Putamen (tissue), 1 donor: Measurements from ENCODE around the gene CHD9.
"Not testable (repeated sequence)": the region's sequence is repeated elsewhere in the genome, so short reads cannot be mapped to it uniquely, and the experiment has no call there.

Source experiments
- DNase-seq: peaks from one replicate; pipeline ENCODE4 v3.0.0-alpha.2; 2016; ENCODE audit warnings: low spot score

CHD9 gene

DNA sequence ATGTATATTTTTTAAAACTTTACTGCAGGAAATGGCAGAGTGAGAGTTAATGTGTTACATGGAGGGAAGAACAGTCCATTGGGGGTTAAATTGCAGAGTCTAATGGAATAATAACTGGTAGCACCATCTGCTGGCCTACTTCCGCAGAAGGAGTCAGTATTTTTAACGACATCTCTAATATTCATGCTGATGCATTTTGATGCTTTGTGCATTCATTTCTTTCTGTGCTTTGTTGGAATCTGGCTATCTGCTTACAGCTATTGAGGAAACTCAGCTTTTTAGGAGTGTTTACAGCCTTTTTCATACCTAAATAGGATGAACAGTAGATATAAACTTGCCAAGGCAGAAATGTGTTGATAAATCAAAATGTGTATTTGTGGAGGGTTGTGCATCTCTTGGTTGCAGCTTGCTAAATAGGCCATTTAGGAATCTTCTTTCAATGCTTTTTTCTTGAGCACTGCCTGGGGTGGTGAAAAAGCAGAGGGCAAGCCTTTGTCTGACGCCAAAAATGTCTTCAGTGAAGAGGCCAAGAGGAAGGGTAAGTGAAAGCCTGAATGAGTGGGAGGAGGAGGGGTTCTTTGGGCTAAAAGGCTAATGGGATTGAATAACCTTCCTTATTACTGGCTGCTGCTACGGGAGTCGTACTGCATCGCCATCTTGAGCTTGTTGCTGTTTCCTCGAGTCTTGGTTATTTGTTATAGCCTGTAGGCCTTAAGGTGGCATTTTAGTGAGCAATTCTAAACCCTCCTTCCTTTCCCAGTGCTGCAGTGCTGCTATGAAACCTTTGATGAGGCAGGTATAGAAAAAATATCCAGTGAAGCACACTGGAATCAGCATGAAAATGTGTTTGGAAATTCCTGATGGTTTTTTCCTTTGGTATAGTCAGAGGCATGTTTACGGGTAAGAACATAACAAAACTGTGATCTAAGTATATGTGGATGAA, 153.3 kb downstream of the CHD9 start:
- peak; percentile 87 for DNase-seq

DNA sequence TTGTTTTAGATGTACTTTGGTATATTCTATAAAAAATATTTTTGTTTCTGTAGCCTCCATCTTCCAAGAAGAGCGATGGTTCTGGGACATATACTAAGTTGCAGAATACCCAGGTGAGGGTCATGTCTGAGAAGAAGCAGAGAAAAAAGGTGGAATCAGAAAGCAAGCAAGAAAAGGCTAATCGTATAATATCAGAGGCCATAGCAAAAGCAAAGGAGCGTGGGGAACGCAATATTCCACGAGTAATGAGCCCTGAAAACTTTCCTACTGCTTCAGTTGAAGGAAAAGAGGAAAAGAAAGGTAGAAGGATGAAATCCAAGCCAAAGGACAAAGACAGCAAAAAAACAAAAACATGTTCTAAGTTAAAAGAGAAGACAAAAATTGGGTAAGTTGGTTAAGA, 154.6 kb downstream of the CHD9 start:
- DNase-seq = no peak

DNA sequence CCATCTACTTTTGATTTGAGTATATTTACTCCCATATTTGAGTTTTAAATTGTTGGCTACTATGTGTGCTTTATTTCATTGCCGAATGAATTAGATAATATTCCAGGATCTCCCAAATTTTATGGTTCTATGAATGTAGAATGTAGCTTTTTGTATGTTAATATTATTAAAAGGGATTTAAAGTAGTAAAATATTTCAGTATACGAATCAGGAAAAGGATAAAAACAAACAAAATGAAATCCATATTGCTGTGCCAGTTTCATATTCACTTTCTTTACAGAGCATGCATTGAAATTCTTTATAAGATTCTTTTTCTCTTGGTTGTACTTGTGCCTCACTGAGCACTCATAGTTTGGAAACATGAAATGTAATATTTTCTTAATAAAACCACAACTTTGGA, 155.1 kb downstream of the CHD9 start:
- no peak for DNase-seq

DNA sequence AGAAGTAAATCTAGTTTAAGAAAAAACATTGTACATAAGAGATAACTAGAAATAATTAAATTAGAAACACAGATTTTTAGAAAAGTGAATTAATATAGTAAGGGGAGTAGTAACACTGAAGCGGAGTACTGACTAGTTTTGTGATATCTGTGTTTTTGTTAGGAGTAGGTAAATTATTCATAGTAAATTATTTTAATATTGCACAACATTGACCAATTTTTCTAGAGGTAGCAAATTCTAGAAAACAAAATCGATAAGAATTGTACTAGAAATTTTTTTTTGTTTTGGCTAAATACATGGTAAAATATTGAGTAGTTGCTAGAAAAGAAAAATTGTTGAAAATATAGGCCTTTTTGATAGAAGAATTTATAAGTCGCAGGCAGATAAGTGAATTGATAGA, 156.5 kb downstream of the CHD9 start:
- DNase-seq = no peak

DNA sequence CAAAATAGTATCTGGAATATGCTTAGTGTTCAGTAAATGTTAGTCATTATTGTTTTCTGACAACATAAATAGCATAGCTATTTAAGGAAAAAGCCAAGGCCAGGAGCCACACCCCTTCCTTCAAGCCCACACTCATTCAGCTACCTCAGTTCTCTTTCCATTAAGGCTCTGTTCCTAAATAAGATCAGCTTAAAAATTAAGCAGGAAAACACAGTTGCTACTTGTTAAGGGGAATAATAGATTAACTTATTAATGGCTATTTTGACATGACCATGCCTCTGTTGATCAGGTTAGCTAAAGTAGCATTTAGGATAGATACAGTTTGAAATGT, 158.1 kb downstream of the CHD9 start:
- DNase-seq = no peak

DNA sequence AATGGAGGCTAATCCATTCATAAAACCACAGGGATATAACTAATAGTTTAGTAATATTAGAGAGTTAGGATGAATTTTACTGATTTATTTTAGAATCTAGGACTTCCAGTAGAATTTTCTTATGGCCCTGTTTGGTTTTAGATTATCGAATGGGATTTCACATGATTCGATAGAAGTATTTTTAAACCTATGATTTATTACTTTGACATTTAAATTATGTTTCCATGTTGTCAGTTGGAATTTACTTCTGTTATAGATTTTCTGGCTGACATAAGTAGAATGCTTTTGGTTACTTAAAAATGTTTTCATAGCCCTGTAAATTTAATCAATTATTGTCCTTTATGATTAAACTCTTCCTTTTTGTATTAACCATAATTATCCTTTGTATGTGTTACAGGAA, 158.8 kb downstream of the CHD9 start:
- DNase-seq = no peak

DNA sequence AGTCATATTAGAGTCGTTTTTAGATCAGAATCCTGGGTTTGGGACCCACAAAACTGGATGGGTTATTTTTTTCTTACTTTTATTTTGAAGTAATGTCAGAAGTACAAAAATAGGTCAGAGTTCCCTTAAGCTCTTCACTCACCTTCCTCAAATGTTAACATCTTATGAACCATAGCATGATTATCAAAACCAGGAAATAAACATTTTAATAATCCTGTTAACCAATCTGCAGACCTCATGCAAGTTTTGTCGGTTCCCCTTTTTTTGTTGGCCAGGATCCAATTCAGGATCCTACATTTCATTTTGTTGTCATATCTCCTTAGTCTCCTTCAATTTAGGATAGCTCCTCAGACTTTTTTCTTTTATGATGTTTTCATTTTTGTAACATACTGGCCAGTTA, 162.0 kb downstream of the CHD9 start:
- DNase-seq = no peak

DNA sequence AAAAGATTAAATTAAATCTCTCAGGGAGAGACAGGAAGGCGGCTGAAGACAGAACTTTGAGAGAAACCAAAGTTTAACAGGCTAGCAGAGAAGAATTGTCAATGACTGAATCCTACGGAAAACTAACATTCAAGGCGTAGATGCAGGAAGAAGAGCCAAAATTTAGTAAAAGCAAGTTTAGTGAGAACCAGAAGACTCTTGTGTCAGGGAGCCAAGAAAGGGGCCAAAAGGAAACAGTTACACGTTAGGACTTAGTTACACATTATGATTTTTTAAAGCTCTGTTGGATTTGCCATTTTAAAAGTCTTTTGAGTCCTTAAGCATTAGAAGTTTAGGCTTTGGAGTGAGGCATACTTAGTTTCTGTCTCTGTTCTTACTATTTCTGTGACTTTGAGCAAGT, 164.6 kb downstream of the CHD9 start:
- no peak for DNase-seq

DNA sequence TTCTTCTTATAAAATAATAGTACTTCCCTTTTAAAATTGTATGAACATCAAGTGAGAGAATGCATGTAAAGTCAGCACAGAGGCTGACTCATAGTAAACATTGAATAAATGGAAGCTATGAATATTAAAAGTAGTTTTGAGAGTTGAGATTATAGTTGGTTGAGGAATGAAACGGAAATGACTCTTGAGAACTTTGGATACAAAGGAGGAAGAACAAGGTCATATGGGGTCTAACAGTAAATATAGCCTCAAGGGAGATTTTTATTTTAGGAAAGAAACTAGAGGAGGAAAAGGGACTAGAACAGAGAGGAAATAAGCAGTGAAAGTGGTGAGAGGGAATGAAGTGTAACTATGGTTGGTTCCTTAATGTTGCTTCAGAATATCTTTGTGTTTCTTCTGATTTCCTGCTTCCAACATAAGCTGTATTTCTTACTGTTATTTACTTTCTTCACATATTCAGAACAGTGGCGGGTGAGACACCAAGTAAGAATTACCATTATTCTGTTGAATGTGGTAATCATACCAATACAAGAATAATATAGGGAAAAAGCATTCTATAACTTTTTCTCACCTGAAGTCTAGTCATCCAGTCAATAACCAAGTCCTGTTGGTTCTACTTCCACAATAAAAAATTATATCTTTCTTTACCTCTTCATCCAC, 165.1 kb downstream of the CHD9 start:
- DNase-seq = no peak

DNA sequence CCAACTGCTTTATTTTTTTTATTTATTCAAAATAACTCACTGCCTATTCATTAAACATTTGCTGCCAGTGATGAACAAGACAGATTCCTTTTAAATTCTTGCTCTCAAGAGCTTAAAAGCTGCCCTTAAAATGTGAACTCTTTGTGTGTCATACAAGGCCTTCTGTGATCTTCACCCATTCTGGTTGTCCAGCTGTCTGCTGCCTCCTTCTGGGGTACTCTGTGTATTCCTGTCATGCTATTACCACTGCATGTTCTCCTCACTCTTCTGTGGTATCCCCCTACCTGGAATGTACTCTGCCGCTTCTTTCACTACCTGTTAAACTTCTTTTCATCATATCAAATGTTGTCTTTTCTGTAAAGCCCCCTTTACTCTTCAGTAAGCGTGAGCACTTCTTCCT, 165.8 kb downstream of the CHD9 start:
- no peak for DNase-seq

DNA sequence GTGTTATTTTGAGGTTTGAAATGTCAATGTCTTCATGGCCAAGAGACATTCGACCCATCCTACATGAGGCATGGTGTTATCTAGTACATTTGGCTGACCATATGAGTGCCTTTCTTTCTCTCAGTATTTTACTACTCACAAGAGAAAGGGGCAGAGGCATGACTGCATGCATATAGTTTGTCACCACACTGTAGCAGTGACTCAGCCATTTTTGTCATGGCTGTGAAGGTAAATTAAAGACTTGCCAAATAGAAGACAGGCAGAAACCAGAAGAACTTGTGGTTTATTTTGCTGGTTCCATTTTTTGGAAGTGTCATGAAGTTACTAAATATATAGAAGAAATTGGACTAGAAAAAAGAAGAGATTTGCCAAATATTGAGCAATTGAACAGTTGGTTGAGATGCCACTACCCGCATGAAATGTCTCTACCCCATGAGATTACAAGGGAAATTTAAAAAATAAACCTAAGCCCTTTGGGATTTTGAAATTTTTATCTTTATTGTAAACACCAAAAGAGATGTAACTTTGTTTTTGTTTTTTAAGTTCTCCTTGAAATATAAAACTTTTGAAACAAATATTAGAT, 170.3 kb downstream of the CHD9 start:
- no peak for DNase-seq

DNA sequence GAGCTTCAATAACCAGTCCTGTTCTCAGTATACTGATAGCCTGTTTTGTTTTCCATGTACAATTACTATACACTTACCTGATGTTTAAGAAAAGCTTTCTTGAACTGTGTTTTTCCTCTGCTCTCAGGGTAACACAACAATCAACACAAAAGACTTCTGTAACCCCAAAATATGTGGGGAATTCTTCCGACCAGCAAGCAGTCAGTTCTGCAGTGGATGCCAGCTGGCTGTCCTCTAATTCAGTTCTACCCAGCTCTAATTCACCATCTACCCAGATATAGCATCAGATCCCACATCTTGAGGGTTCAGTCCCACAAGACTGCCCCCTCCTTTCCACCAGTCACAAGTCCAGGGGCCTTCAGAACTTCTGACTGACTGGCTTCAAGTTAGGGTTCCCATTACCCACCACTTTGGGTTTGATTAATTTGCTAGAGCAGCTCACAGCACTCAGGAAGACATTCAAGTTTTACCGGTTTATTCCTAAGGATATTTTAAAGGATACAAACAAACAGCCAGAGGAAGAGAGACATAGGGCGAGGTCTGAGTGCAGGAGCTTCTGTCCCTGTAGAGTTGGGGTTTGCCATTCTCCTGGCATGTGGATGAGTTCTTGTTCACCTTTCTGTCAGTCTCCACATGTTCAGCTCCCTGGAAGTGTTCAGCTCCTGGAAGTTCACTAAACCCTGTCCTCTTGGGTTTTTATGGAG, 178.2 kb downstream of the CHD9 start:
- no peak for DNase-seq

DNA sequence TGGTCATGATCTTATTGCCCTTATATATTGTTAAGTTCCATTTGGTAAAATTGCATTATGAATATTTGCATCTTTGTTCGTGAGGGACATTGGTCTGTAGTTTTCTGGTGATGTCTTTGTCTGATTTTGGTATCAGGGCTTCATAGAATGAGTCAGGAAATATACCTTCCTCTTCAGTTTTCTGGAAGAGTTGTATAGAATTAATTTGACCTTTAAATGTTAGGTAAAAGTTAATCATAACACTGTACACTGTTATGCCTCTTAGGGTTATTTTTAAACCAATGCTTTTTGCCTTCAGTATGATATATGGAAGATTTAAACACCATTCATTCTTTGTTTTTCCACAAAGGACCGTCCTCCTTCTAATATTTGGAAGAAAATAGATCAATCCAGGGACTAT, 180.0 kb downstream of the CHD9 start:
- DNase-seq = no peak

DNA sequence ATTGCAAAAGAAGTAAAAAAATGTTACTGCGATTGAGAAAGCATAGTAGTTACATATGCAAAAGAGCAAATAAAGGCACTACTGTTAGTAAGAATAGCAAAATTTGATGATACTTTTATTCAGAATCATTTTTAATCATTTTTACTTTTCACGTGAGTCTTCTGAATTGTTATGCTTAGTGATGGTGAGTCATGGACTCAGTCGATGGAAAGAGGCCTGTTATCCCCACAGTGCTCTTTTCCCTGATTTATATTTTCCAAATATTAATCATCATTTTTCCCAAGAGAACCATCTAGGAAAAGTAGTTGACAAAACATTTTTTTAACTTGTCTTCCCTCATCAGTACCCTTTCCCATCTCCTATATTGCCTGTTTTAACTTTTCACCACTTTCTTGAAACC, 181.1 kb downstream of the CHD9 start:
- no peak for DNase-seq

DNA sequence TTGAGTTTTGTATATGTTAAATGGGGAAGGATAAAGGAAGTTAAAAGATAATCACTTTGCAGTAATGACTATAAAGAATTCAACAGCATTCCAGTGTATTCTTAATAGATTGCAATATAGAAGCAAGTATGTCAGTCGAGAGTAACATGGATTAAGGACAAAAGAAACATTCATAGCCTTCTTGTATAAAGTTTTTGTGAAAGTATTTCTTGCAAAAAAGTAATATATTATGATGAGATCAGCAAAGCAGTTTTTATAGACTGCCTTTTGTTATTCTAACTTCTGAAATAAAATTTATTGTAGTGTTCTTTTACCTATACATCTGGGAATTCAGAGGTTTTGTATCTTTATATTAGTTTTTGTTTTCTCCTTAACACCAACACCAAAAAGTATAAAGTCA, 194.5 kb downstream of the CHD9 start:
- DNase-seq = no peak

DNA sequence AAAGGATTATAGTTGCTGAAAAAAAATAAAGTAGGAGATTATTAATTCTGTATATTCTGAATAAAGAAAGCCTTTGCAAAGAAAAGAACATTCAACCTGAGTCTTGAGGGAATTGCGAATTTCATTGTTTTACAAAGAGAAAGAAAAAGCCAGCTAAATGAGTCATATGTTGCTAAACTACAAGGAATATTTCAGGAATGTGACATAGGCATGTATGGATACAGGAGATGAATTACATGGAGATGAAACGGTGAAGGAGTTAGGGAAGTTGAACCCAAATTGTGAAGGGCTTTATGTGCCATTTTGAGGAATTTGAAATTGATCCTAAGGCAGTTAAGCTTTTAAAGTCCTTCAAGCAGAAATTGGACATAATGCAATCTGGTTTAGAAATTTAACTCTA, 202.2 kb downstream of the CHD9 start:
- DNase-seq = no peak

DNA sequence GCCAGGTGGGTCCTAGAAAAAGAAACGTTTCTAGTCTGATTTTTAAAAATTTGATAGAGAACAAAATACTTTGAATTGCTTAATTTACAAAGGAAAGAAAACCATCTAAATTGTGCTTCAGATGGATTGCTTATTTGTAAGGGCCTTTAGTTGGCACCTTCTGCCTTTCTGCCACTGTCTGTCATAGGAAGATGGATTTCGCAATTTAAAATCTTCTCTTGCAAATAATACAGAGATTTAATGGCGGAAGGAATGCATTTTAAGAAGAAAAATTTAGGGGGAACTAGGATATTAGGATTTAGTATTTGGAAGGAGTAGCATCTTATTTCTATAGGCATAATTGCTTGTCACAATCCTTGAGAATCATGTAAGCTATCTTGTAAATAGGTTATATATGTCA, 204.0 kb downstream of the CHD9 start:
- DNase-seq = no peak

DNA sequence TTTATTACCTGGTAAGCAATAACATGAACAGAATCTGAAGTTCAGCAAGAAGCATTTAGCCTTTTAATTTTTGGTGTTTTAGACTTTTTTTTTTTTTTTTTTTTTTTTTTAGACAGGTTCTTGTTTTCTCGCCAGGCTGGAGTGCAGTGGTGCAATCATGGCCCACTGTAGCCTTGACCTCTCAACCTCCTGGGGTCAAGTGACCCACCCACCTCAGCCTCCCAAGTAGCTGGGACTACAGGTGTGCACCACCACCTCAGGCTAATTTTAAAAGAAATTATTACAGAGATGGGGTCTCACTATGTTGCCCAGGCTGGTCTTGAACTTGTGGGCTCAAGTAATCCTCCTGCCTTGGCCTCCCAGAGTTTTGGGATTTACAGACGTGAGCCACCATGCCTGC, 206.5 kb downstream of the CHD9 start:
- no peak for DNase-seq

DNA sequence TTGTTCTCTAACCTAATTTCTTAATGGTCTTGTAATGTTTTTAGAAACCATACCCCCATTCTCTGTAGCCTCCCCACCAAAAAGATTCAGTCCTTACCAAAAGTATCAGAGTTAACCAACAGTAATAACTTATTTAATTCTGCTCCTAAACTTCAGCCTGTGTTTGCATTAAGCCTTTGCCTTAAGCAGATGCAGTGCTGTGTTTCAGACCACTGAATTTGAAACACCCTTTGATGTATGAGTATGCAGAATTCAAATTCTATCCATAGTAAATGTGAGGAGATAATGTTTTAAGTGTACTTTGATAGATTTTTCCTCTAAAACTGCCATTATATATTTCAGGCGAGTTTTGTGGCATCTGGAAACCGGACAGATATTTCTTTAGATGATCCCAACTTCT, 207.9 kb downstream of the CHD9 start:
- DNase-seq = no peak

DNA sequence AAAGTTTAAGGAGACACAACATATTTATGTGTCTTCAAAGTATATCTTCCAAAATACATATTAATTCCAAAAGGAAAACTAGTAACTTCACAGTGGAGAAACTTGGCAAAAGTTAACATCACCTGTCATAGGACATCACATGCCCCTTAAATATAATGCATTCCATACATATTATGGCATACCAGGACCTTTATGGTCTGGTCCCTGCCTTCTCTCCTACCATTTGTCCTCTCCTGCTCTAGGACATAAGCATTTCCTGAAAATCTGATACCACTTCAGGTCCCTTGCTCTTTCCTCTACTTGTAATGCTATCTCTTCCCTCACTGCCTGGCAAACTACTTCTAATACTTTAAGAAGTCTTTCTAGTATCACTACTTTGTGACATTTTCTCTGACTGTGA, 211.4 kb downstream of the CHD9 start:
- DNase-seq = no peak

DNA sequence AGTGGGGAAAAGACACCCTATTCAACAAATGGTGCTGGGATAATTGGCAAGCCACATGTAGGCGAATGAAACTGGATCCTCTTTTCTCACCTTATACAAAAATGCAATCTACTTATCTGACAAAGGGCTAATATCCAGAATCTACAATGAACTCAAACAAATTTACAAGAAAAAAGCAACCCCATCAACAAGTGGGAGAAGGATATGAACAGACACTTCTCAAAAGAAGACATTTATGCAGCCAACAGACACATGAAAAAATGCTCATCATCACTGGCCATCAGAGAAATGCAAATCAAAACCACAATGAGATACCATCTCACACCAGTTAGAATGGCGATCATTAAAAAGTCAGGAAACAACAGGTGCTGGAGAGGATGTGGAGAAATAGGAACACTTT, 223.7 kb downstream of the CHD9 start:
- not testable (repeated sequence) for DNase-seq

DNA sequence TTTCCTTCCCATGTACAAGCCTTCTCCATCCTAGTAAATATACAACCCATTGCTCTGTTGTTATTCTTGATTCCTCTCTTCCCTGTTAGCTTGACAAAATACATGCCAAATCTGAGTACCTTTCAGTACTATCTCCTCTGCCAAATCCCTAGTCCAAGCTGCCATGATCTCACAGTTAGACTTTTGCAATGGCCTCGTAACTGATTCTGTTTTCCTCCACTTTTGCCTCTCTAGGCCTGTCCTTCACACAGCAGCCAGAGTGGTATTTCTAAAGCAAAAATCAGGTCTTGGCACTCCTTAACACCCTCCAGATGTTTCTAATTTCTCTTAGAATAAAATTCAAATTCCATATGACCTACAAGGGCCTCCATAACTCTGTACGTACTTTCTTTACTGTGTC, 226.5 kb downstream of the CHD9 start:
- no peak for DNase-seq

DNA sequence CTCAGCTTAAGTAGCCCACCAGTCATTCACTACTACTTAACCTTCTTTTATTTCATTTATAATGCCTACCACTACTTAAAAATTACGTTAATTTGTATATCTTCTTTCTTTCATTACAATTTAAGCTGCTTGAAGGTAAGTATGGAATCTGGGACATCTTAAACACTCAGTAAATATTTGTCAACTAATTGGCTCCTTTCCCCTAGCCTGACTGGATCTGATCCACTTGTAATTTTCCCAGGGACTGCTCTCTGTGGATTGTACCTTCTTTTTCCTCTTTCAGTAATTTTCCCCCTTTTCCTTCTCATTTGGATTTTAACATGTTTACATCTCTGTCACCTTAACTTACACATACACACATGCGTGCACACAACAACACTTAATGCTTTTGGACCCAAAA, 227.1 kb downstream of the CHD9 start:
- DNase-seq = no peak
